Stimulated activated CD8-positive, alpha-beta memory T cell treated with anti-CD3 and anti-CD28 coated beads, Interleukin-15, amount 100 ng/mL, for 1 hour (primary cell): Measurements from ENCODE around the gene RRP1B.

Experiments
- DNase-seq: peaks from one replicate; pipeline ENCODE4 v3.0.0-alpha.2; 2020; ENCODE audit warnings: low read depth

The RRP1B gene

GRCh38 chr21:43727519-43728153, 68.3 kb downstream of the RRP1B start:
- no peak for DNase-seq

GRCh38 chr21:43728154-43728466, 68.8 kb downstream of the RRP1B start:
- no peak for DNase-seq

GRCh38 chr21:43728467-43729390, 69.4 kb downstream of the RRP1B start:
- DNase-seq: peak; percentile 53

- no peak for DNase-seq
Observed at GRCh38 chr21:43731476-43731875, 72.1 kb downstream of the RRP1B start.

- no peak for DNase-seq
Observed at GRCh38 chr21:43731891-43732711, 72.7 kb downstream of the RRP1B start.

GRCh38 chr21:43733060-43733459, 73.7 kb downstream of the RRP1B start:
- no peak for DNase-seq

- no peak for DNase-seq
Observed at GRCh38 chr21:43733529-43734071, 74.2 kb downstream of the RRP1B start.

- DNase-seq: no peak
Observed at GRCh38 chr21:43734131-43734927, 75.0 kb downstream of the RRP1B start.

GRCh38 chr21:43734928-43735229, 75.5 kb downstream of the RRP1B start:
- DNase-seq: no peak

GRCh38 chr21:43735236-43736091, 76.1 kb downstream of the RRP1B start:
- no peak for DNase-seq

GRCh38 chr21:43736224-43736883, 77.0 kb downstream of the RRP1B start:
- no peak for DNase-seq

- no peak for DNase-seq
Observed at GRCh38 chr21:43737158-43737950, 78.0 kb downstream of the RRP1B start.

- no peak for DNase-seq
Observed at GRCh38 chr21:43739621-43740435, 80.5 kb downstream of the RRP1B start.

- DNase-seq: no peak
Observed at GRCh38 chr21:43740497-43741156, 81.3 kb downstream of the RRP1B start.

GRCh38 chr21:43741423-43742096, 82.2 kb downstream of the RRP1B start:
- no peak for DNase-seq

GRCh38 chr21:43743947-43744346, 84.6 kb downstream of the RRP1B start:
- no peak for DNase-seq

- no peak for DNase-seq
Observed at GRCh38 chr21:43744725-43745124, 85.4 kb downstream of the RRP1B start.
